Measurements from ENCODE around the gene VAV1.
"Not testable (repeated sequence)": the region's sequence is repeated elsewhere in the genome, so short reads cannot be mapped to it uniquely, and the experiment has no call there.

VAV1 gene

GRCh38 chr19:6856749-6857372, 84.4 kb downstream of the VAV1 start:
- no peak for DNase-seq

- no peak for DNase-seq
Measured at GRCh38 chr19:6861683-6862286, 89.3 kb downstream of the VAV1 start.

- DNase-seq = peak; percentile 0
Measured at GRCh38 chr19:6862673-6863078, 90.2 kb downstream of the VAV1 start.

- no peak for DNase-seq
Measured at GRCh38 chr19:6864325-6864940, 91.9 kb downstream of the VAV1 start.

- DNase-seq = no peak
Measured at GRCh38 chr19:6865849-6866248, 93.3 kb downstream of the VAV1 start.

- DNase-seq = no peak
Measured at GRCh38 chr19:6866741-6867151, 94.2 kb downstream of the VAV1 start.

GRCh38 chr19:6868351-6868750, 95.8 kb downstream of the VAV1 start:
- DNase-seq = no peak

GRCh38 chr19:6869151-6869882, 96.8 kb downstream of the VAV1 start:
- DNase-seq = not testable (repeated sequence)

- DNase-seq = no peak
Measured at GRCh38 chr19:6873708-6874431, 101.4 kb downstream of the VAV1 start.

GRCh38 chr19:6875218-6875617, 102.7 kb downstream of the VAV1 start:
- no peak for DNase-seq

- no peak for DNase-seq
Measured at GRCh38 chr19:6876748-6877147, 104.2 kb downstream of the VAV1 start.

- no peak for DNase-seq
Measured at GRCh38 chr19:6877766-6878165, 105.3 kb downstream of the VAV1 start.

GRCh38 chr19:6886277-6886897, 113.9 kb downstream of the VAV1 start:
- DNase-seq = no peak

GRCh38 chr19:6887316-6887715, 114.8 kb downstream of the VAV1 start, which contains the start of gene ADGRE1:
ADGRE1 (plus strand) TSS chr19:6887579; CDS start chr19:6887609, 30 bp downstream.
- no peak for DNase-seq

GRCh38 chr19:6888967-6889366, 116.5 kb downstream of the VAV1 start:
- no peak for DNase-seq

- no peak for DNase-seq
Measured at GRCh38 chr19:6890401-6890913, 117.9 kb downstream of the VAV1 start.

- DNase-seq = no peak
Measured at GRCh38 chr19:6890938-6891337, 118.4 kb downstream of the VAV1 start.

- no peak for DNase-seq
Measured at GRCh38 chr19:6891761-6892385, 119.4 kb downstream of the VAV1 start.

GRCh38 chr19:6894313-6894712, 121.8 kb downstream of the VAV1 start:
- no peak for DNase-seq

GRCh38 chr19:6903446-6903845, 130.9 kb downstream of the VAV1 start:
- no peak for DNase-seq

- no peak for DNase-seq
Measured at GRCh38 chr19:6906559-6907060, 134.1 kb downstream of the VAV1 start.

All from NCI-H2081 treated with DMSO at 0.1 percent for 48 hours (cell line).